CD4-positive, alpha-beta T cell (primary cell): ENCODE measurements around the gene PNLIPRP1. TPM values are rescaled to one million over a fixed set of nuclear protein-coding genes. Genes with fewer than 3 reads are reported as not detected.

ENCODE experiments used
- ATAC-seq: fragments of 200-7000 bp; cut with Tn5 transposase; one replicate; pipeline ENCODE4 v1.10.0; 2022; ENCODE audit warnings: mild to moderate bottlenecking; ENCODE audit not compliant: poor library complexity
- CTCF ChIA-PET: fragments of 350-600 bp; sonication (Branson Sonifier 250); formaldehyde crosslinking; loops from one replicate; lab custom pipeline; 2021; ENCODE audit warnings: antibody characterized with exemption, inconsistent platforms; lab: Charles Lee
- POLR2A ChIA-PET: fragments of 350-600 bp; sonication (Branson Sonifier 250); formaldehyde crosslinking; loops from one replicate; lab custom pipeline; 2021; ENCODE audit warnings: antibody characterized with exemption, inconsistent platforms; lab: Charles Lee
- DNase-seq, 14 experiments: peaks; one replicate each; pipeline ENCODE4 v3.0.0-alpha.2; 2013 to 2020; ENCODE audit warnings: mixed read lengths in 2 of 14
- H3K27ac ChIP-seq, 2 donors: one replicate each; pipeline versions ENCODE4 v1.5.1 to v1.7.0; 2013; ENCODE audit warnings: low read length in 2 of 2, low read depth in 1 of 2, mild to moderate bottlenecking in 1 of 2
- H3K27me3 ChIP-seq, 2 experiments: 1 replicate in 1 of 2; 2 replicates in 1 of 2; pipeline versions ENCODE4 v1.6.1 to v1.7.0; 2013; ENCODE audit warnings: low read length in 2 of 2, control low read depth in 1 of 2, mild to moderate bottlenecking in 1 of 2, moderate library complexity in 1 of 2; ENCODE audit not compliant: insufficient read depth in 2 of 2, control insufficient read depth in 1 of 2
- H3K36me3 ChIP-seq: one replicate; pipeline ENCODE4 v1.6.1; 2013; ENCODE audit warnings: low read length, control low read depth; ENCODE audit not compliant: insufficient read depth
- H3K4me1 ChIP-seq: one replicate; pipeline ENCODE4 v1.6.1; 2013; ENCODE audit warnings: low read length, control low read depth; ENCODE audit not compliant: insufficient read depth
- H3K4me3 ChIP-seq: one replicate; pipeline ENCODE4 v1.5.1; 2013; ENCODE audit warnings: mild to moderate bottlenecking, low read length, moderate library complexity
- H3K9me3 ChIP-seq, 2 experiments: 1 replicate in 1 of 2; 2 replicates in 1 of 2; pipeline versions ENCODE4 v1.6.1 to v1.7.0; 2013; ENCODE audit warnings: low read length in 2 of 2, mild to moderate bottlenecking in 2 of 2, control low read depth in 1 of 2, moderate library complexity in 1 of 2; ENCODE audit not compliant: control insufficient read depth in 1 of 2, insufficient read depth in 1 of 2
- H3K27ac Mint-ChIP-seq: one replicate; pipeline ENCODE4 v1.8.0; 2020; ENCODE audit warnings: mixed read lengths
- H3K27me3 Mint-ChIP-seq: one replicate; pipeline ENCODE4 v1.8.0; 2021; ENCODE audit warnings: mixed read lengths
- H3K36me3 Mint-ChIP-seq: one replicate; pipeline ENCODE4 v1.8.0; 2021; ENCODE audit warnings: low read depth, mixed read lengths
- H3K4me1 Mint-ChIP-seq: one replicate; pipeline ENCODE4 v1.8.0; 2021; ENCODE audit warnings: low read depth, mixed read lengths
- H3K4me3 Mint-ChIP-seq: one replicate; pipeline ENCODE4 v1.8.0; 2020; ENCODE audit warnings: mild to moderate bottlenecking, mixed read lengths
- H3K9me3 Mint-ChIP-seq: one replicate; pipeline ENCODE4 v1.8.0; 2020; ENCODE audit warnings: mixed read lengths
- CTCF ChIP-seq: fragments of 200-600 bp; IDR thresholded peaks from one replicate; pipeline ENCODE4 v1.8.0; 2022; ENCODE audit warnings: antibody characterized with exemption, mild to moderate bottlenecking
- intact Hi-C, 2 experiments: fragments of 100-400 bp; cut with DNase I in 1 of 2; cut with micrococcal nuclease in 1 of 2; formaldehyde crosslinking; loops; one replicate each; pipeline versions ENCODE4 v1.15.1 to v1.9.0; 2023 to 2025; cut with DNase I, micrococcal nuclease
- total RNA-seq, 174 experiments: library from RNA in 2 of 174; stranded (reverse) in 2 of 174; gene quantifications; one replicate each; pipeline ENCODE4 v1.2.3 and lab custom pipeline; 2021 to 2026

PNLIPRP1 gene
- total RNA-seq, 2 experiments from 2014 or later, result not detected

DNA sequence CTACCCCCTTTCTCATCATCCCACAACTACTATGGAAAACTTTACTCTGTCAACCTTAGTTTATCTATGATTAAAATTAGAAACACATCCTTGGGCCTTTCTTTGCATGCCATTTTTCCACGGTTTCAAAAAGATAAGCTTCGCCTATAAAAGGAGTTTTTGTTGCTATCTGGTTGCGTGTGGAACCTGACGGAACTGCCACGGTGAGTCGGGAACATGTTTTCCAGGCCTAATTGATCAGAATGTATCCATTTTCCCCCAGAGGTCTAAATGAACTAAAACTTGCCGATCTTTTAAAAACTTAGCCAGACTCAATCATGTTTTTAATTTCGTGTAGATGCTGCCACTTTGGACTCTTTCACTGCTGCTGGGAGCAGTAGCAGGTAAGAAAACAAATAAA lies 45.0 kb upstream of the PNLIPRP1 start, which contains the start of gene PNLIP:
Gene PNLIP, plus strand, starts transcription at position 176 of the 400 bp plus-strand sequence. Its CDS starts 162 bp downstream, at position 338.
- no peak within 1 kb of the TSS for H3K4me3 Mint-ChIP-seq
- CTCF ChIA-PET, result no interaction called here

DNA sequence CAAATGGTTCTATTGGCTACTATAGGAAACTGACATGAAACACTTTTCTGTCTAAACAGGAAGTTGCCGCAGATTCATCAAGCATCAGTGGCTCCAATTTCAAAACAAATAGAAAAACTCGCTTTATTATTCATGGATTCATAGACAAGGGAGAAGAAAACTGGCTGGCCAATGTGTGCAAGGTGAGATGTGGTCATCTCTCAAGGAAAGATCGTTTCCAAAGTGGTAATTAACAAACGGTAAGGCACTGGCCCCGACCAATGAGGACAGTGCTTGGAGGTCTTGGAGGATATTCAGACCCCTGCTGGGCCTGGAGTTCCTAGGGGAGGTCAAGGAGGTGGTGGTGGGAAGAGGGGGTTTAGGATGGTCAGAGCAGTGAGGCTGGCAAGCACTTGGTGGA lies 42.5 kb upstream of the PNLIPRP1 start:
- H3K4me1 Mint-ChIP-seq, result no peaks in the 10 kb centered on the region
- ChIA-PET POLR2A (no interaction called here), CTCF (no interaction called here)
- Histone ChIP-seq H3K4me1 (no peaks in the 10 kb centered on the region), H3K36me3 (no peaks in the 10 kb centered on the region), H3K4me3 (no peak overlapping the region), H3K27ac (no peak overlapping the region), H3K27me3 (no peaks in the 10 kb centered on the region), H3K9me3 (peaks cover 0 to 4% of the 10 kb centered on the region in 2 experiments)
- H3K27me3 Mint-ChIP-seq, result no peaks in the 10 kb centered on the region
- H3K36me3 Mint-ChIP-seq, result no peaks in the 10 kb centered on the region
- no peak for TF ChIP-seq CTCF
- DNase-seq, result no peak
- ATAC-seq, result no peak
- H3K9me3 Mint-ChIP-seq, result no peaks in the 10 kb centered on the region
- no peak overlapping the region for H3K27ac Mint-ChIP-seq
- intact Hi-C loops, result no loop called here
- no peak overlapping the region for H3K4me3 Mint-ChIP-seq

More for the DNA sequence above, 45.0 kb upstream of the PNLIPRP1 start, which contains the start of gene PNLIP:
- H3K27me3 Mint-ChIP-seq, result no peaks in the 10 kb centered on the region
- no peaks in the 10 kb centered on the region for H3K27me3 ChIP-seq
- H3K36me3 ChIP-seq, result no peaks in the 10 kb centered on the region
- no peaks in the 10 kb centered on the region for H3K4me1 Mint-ChIP-seq
- H3K27ac Mint-ChIP-seq, result no peak within 1 kb of the TSS
- no peaks in the 10 kb centered on the region for H3K9me3 Mint-ChIP-seq
- H3K36me3 Mint-ChIP-seq, result no peaks in the 10 kb centered on the region
- DNase-seq (no peak), ATAC-seq (no peak)
- no peaks in the 10 kb centered on the region for H3K9me3 ChIP-seq
- H3K4me3 ChIP-seq, result no peak within 1 kb of the TSS
- intact Hi-C loops, result no loop called here
- TF ChIP-seq CTCF, result no peak
- H3K27ac ChIP-seq, result no peak within 1 kb of the TSS
- no peaks in the 10 kb centered on the region for H3K4me1 ChIP-seq
- POLR2A ChIA-PET, result no interaction called here

- no peak overlapping the region for H3K27ac Mint-ChIP-seq
- ChIA-PET CTCF (no interaction called here), POLR2A (no interaction called here)
- H3K36me3 ChIP-seq, result no peaks in the 10 kb centered on the region
- no peak overlapping the region for H3K4me3 ChIP-seq
- intact Hi-C loops, result no loop called here
- H3K4me1 Mint-ChIP-seq, result no peaks in the 10 kb centered on the region
- no peak for ATAC-seq
- no peaks in the 10 kb centered on the region for H3K27me3 ChIP-seq
- TF ChIP-seq CTCF, result no peak
- no peak overlapping the region for H3K27ac ChIP-seq
- no peak for DNase-seq
- H3K27me3 Mint-ChIP-seq, result no peaks in the 10 kb centered on the region
- H3K9me3 ChIP-seq, result peaks cover 0 to 4% of the 10 kb centered on the region in 2 experiments
- H3K4me3 Mint-ChIP-seq, result no peak overlapping the region
- H3K9me3 Mint-ChIP-seq, result no peaks in the 10 kb centered on the region
- H3K4me1 ChIP-seq, result no peaks in the 10 kb centered on the region
- no peaks in the 10 kb centered on the region for H3K36me3 Mint-ChIP-seq
Measured at GRCh38 chr10:116553378-116553980, 37.3 kb upstream of the PNLIPRP1 start.
